ENCODE results near the gene SLC1A1.

GRCh38 chr9:4515958-4516375 is 25.7 kb downstream of the SLC1A1 start:
- TF ChIP-seq REST (IDR thresholded peaks at IDR 0.05; ENCODE audit: low read depth) (no peak), TAF1 (IDR thresholded peaks at IDR 0.05; ENCODE audit: low read depth) (no peak), RAD21 (IDR thresholded peaks at IDR 0.05; ENCODE audit: low read depth) (no peak), EP300 (IDR thresholded peaks at IDR 0.05; ENCODE audit: borderline replicate concordance) (no peak), NFIC (IDR thresholded peaks at IDR 0.05) (no peak), TEAD4 (IDR thresholded peaks at IDR 0.05) (no peak), FOXM1 (IDR thresholded peaks at IDR 0.05; ENCODE audit: borderline replicate concordance, low read depth) (no peak), MAX (IDR thresholded peaks at IDR 0.05) (no peak), CEBPB (IDR thresholded peaks at IDR 0.05) (no peak), YY1 (IDR thresholded peaks at IDR 0.05; ENCODE audit: low read depth) (no peak)

All from Ishikawa (cell line).